HCT116 (cell line): Measurements from ENCODE around the gene RAP1GAP2. TPM values are rescaled to one million over a fixed set of nuclear protein-coding genes. Genes with fewer than 3 reads are reported as not detected.

ENCODE experiments used
- ATAC-seq: fragments of 200-7000 bp; cut with Tn5 transposase; 2 replicates; pipeline ENCODE4 v1.9.1; 2020; ENCODE audit warnings: mild to moderate bottlenecking, moderate library complexity
- BruUV-seq: library from RNA; stranded (reverse); fragments of 400-500 nt; replicated peaks from 2 replicates; lab custom pipeline; 2021; lab: Mats Ljungman, UMichigan
- CTCF ChIA-PET: fragments of 300-600 bp; sonication (Branson Sonifier 250); formaldehyde crosslinking; loops from one replicate; lab custom pipeline; 2021; ENCODE audit warnings: antibody characterized with exemption; lab: Charles Lee
- POLR2A ChIA-PET: fragments of 300-600, 350-600 bp; sonication (Branson Sonifier 250); formaldehyde crosslinking; loops from one replicate; lab custom pipeline; 2021; ENCODE audit warnings: antibody characterized with exemption; lab: Charles Lee
- RAD21 ChIA-PET, 2 experiments: fragments of 300-600 bp; sonication (Branson Sonifier 250); formaldehyde crosslinking; loops; one replicate each; lab custom pipeline; 2023; ENCODE audit warnings: low total read pairs in 2 of 2; ENCODE audit not compliant: uncharacterized antibody in 2 of 2, unreplicated experiment in 2 of 2, low non-redundant PET in 1 of 2; lab: Charles Lee
- DNase-seq: peaks from one replicate; pipeline ENCODE4 v3.0.0-alpha.2; 2010; ENCODE audit warnings: low read depth, low spot score
- H2AFZ ChIP-seq: fragments of 200-600 bp; shearing (Covaris generic), sonication (generic); 2 replicates; pipeline ENCODE4 v1.6.1; 2017; ENCODE audit warnings: low read depth, mixed run types, mixed read lengths, antibody characterized with exemption, low read length; ENCODE audit not compliant: poor library complexity, severe bottlenecking
- H3K27ac ChIP-seq: 2 replicates; pipeline ENCODE4 v1.5.1; 2012; ENCODE audit warnings: low read depth, low read length
- H3K27me3 ChIP-seq: fragments of 200-600 bp; sonication (generic); 2 replicates; pipeline ENCODE4 v1.6.1; 2016; ENCODE audit warnings: mixed run types, low read length, mixed read lengths; ENCODE audit not compliant: insufficient read depth
- H3K36me3 ChIP-seq, 2 experiments: fragments of 200-500 bp in 1 of 2; fragments of 200-600 bp in 1 of 2; sonication (Bioruptor generic) in 1 of 2; sonication (generic) in 1 of 2; 2 replicates each; pipeline versions ENCODE4 v1.5.1 to v1.6.1; 2014 to 2016; ENCODE audit warnings: low read length in 2 of 2, inconsistent platforms in 1 of 2, mixed read lengths in 1 of 2, mixed run types in 1 of 2; ENCODE audit not compliant: insufficient read depth in 2 of 2, control insufficient read depth in 1 of 2
- H3K4me1 ChIP-seq, 2 experiments: fragments of 200-600 bp in 1 of 2; sonication (generic) in 1 of 2; 2 replicates each; pipeline versions ENCODE4 v1.5.1 to v1.6.1; 2012 to 2017; ENCODE audit warnings: low read length in 2 of 2, inconsistent platforms in 1 of 2, mild to moderate bottlenecking in 1 of 2, mixed read lengths in 1 of 2, mixed run types in 1 of 2, moderate library complexity in 1 of 2; ENCODE audit not compliant: insufficient read depth in 2 of 2, control insufficient read depth in 1 of 2
- H3K4me2 ChIP-seq: fragments of 200-600 bp; sonication (generic); 2 replicates; pipeline ENCODE4 v1.6.1; 2017; ENCODE audit warnings: mixed run types, low read length, mixed read lengths
- H3K4me3 ChIP-seq, 2 experiments: fragments of 200-600 bp in 1 of 2; sonication (generic) in 1 of 2; replicated peaks in 1 of 2; 2 replicates each; pipeline ENCODE4 v1.5.1; 2011 to 2016; ENCODE audit warnings: low read length in 2 of 2, control low read depth in 1 of 2, low read depth in 1 of 2, mild to moderate bottlenecking in 1 of 2, mixed read lengths in 1 of 2, mixed run types in 1 of 2
- H3K79me2 ChIP-seq: fragments of 200-600 bp; sonication (generic); 2 replicates; pipeline ENCODE4 v1.6.1; 2017; ENCODE audit warnings: mild to moderate bottlenecking, mixed run types, low read length, moderate library complexity, mixed read lengths; ENCODE audit not compliant: insufficient read depth
- H3K9ac ChIP-seq: fragments of 200-600 bp; sonication (generic); 2 replicates; pipeline ENCODE4 v1.6.1; 2016; ENCODE audit warnings: low read length, mixed read lengths
- H3K9me2 ChIP-seq: fragments of 200-600 bp; sonication (generic), shearing (Covaris generic); 2 replicates; pipeline ENCODE4 v1.6.1; 2017; ENCODE audit warnings: mixed run types, mild to moderate bottlenecking, moderate library complexity; ENCODE audit not compliant: insufficient read depth
- H3K9me3 ChIP-seq, 2 experiments: fragments of 200-500 bp in 1 of 2; fragments of 200-600 bp in 1 of 2; sonication (Bioruptor generic) in 1 of 2; sonication (generic) in 1 of 2; 2 replicates each; pipeline ENCODE4 v1.6.1; 2014 to 2017; ENCODE audit warnings: low read length in 2 of 2, mixed read lengths in 2 of 2, inconsistent platforms in 1 of 2, low read depth in 1 of 2, mild to moderate bottlenecking in 1 of 2, mixed run types in 1 of 2, moderate library complexity in 1 of 2; ENCODE audit not compliant: control insufficient read depth in 1 of 2, insufficient read depth in 1 of 2
- H4K20me1 ChIP-seq: fragments of 200-600 bp; sonication (generic), shearing (Covaris generic); 2 replicates; pipeline ENCODE4 v1.6.1; 2017; ENCODE audit warnings: mixed run types, mild to moderate bottlenecking, moderate library complexity; ENCODE audit not compliant: insufficient read depth
- ATF3 ChIP-seq: IDR thresholded peaks from 2 replicates; pipeline ENCODE4 v1.6.1; 2012
- CBX3 ChIP-seq: IDR thresholded peaks from 2 replicates; pipeline ENCODE4 v1.6.1; 2012; ENCODE audit warnings: low read depth
- CEBPB ChIP-seq: IDR thresholded peaks from 2 replicates; pipeline ENCODE4 v1.6.1; 2012; ENCODE audit warnings: low read depth
- EGR1 ChIP-seq: IDR thresholded peaks from 2 replicates; pipeline ENCODE4 v1.6.1; 2012; ENCODE audit warnings: low read depth
- ELF1 ChIP-seq: IDR thresholded peaks from 2 replicates; pipeline ENCODE4 v1.6.1; 2012; ENCODE audit warnings: low read depth, borderline replicate concordance
- EZH2phosphoT487 ChIP-seq: fragments of 200-600 bp; IDR thresholded peaks from 2 replicates; pipeline ENCODE4 v1.6.1; 2018; ENCODE audit warnings: antibody characterized with exemption, borderline replicate concordance
- FOSL1 ChIP-seq: IDR thresholded peaks from 2 replicates; pipeline ENCODE4 v1.6.1; 2012; ENCODE audit warnings: low read depth
- POLR2A ChIP-seq: IDR thresholded peaks from 2 replicates; pipeline ENCODE4 v1.7.0; 2011; ENCODE audit warnings: borderline replicate concordance; ENCODE audit not compliant: insufficient read depth, insufficient read length; ENCODE audit errors: extremely low read depth
- POLR2AphosphoS5 ChIP-seq: IDR thresholded peaks from 2 replicates; pipeline ENCODE4 v1.6.1; 2011; ENCODE audit warnings: mild to moderate bottlenecking, low read depth, low read length, moderate library complexity
- RAD21 ChIP-seq: IDR thresholded peaks from 2 replicates; pipeline ENCODE4 v1.6.1; 2012; ENCODE audit warnings: low read depth, mild to moderate bottlenecking
- SIN3A ChIP-seq: IDR thresholded peaks from 2 replicates; pipeline ENCODE4 v1.6.1; 2012; ENCODE audit warnings: low read depth
- SP1 ChIP-seq: IDR thresholded peaks from 2 replicates; pipeline ENCODE4 v1.6.1; 2012; ENCODE audit warnings: low read depth
- SRF ChIP-seq: IDR thresholded peaks from 2 replicates; pipeline ENCODE4 v1.6.1; 2012; ENCODE audit warnings: low read depth
- TCF7L2 ChIP-seq: IDR thresholded peaks from 2 replicates; pipeline ENCODE4 v1.7.0; 2011; ENCODE audit warnings: borderline replicate concordance, inconsistent platforms; ENCODE audit not compliant: insufficient read depth, insufficient read length; ENCODE audit errors: extremely low read depth
- YY1 ChIP-seq: IDR thresholded peaks from 2 replicates; pipeline ENCODE4 v1.6.1; 2011; ENCODE audit warnings: low read length, low read depth, moderate library complexity, mild to moderate bottlenecking; ENCODE audit not compliant: insufficient replicate concordance; ENCODE audit errors: extremely low read depth
- ZFX ChIP-seq: fragments of 450-650 bp; IDR thresholded peaks from 2 replicates; pipeline ENCODE4 v1.6.1; 2017
- ZNF274 ChIP-seq: fragments of 200-500 bp; sonication (Bioruptor generic); IDR thresholded peaks from 2 replicates; pipeline ENCODE4 v1.6.1; 2014; ENCODE audit warnings: mild to moderate bottlenecking, low read depth, low read length, inconsistent platforms
- intact Hi-C: fragments of 100-400 bp; cut with micrococcal nuclease; formaldehyde crosslinking; loops from 2 replicates; pipeline ENCODE4 v1.10.0; 2022
- total RNA-seq: library from RNA; stranded (reverse); gene quantifications from one replicate; pipeline ENCODE4 v1.2.1, GENCODE V29; 2021; ENCODE audit not compliant: unreplicated experiment
- TF ChIP-seq, protein P1 (sequence below): IDR thresholded peaks from 2 replicates; pipeline ENCODE4 v1.6.1; 2011; ENCODE audit warnings: mild to moderate bottlenecking, low read length, moderate library complexity; ENCODE audit not compliant: insufficient replicate concordance; ENCODE audit errors: extremely low read depth
- TF ChIP-seq, protein P2 (sequence below): IDR thresholded peaks from 2 replicates; pipeline ENCODE4 v1.6.1; 2012

RAP1GAP2 gene
- total RNA-seq, 1 experiment from 2014 or later = 54.6 TPM

DNA sequence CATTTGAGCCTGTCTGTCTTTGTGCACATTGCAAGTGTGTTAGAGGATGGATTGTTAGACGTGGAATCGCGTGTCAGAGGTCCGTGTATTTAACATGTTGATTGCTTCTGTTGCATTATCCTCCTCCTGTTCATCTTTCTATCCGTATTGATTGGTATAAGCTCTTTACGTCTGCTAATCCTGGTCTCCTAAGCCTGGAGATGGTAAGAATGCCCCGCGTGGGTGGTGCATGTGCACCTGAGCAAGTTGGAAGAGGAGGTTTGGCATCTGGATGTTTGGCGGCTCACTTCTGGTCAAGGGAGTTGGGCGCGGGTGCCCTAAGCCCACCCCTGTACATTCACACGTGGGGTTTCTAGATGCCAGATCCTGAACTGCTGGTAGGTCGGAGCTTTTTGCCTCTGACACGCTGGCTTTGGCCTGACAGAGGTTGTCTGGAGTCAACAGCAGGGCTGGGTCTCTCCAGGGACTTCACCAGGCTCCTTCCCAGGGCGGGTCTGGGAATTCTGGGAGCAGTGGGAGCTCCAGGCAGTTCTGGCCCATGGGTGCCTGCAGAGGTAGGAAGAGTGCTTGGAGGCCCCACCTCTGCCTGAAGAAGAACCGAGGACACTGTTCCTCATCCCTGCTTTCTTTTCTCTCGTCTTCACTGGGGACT is 159.8 kb downstream of the RAP1GAP2 start:
- no peak overlapping the region for H3K4me3 ChIP-seq
- TF ChIP-seq, protein P1, sequence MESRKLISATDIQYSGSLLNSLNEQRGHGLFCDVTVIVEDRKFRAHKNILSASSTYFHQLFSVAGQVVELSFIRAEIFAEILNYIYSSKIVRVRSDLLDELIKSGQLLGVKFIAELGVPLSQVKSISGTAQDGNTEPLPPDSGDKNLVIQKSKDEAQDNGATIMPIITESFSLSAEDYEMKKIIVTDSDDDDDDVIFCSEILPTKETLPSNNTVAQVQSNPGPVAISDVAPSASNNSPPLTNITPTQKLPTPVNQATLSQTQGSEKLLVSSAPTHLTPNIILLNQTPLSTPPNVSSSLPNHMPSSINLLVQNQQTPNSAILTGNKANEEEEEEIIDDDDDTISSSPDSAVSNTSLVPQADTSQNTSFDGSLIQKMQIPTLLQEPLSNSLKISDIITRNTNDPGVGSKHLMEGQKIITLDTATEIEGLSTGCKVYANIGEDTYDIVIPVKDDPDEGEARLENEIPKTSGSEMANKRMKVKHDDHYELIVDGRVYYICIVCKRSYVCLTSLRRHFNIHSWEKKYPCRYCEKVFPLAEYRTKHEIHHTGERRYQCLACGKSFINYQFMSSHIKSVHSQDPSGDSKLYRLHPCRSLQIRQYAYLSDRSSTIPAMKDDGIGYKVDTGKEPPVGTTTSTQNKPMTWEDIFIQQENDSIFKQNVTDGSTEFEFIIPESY = no peak
- no peak for TF ChIP-seq TCF7L2
- no peak for TF ChIP-seq CEBPB
- TF ChIP-seq ELF1 = no peak
- no peak for TF ChIP-seq EGR1
- TF ChIP-seq SRF = no peak
- no peak for TF ChIP-seq ZNF274
- no peak for TF ChIP-seq FOSL1
- TF ChIP-seq POLR2AphosphoS5 = no peak
- no peak for TF ChIP-seq RAD21
- TF ChIP-seq, protein P2, sequence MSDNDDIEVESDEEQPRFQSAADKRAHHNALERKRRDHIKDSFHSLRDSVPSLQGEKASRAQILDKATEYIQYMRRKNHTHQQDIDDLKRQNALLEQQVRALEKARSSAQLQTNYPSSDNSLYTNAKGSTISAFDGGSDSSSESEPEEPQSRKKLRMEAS = no peak
- TF ChIP-seq ZFX = no peak
- no peak for TF ChIP-seq POLR2A
- TF ChIP-seq SP1 = no peak
- no peak for TF ChIP-seq EZH2phosphoT487
- TF ChIP-seq YY1 = no peak
- no peak for TF ChIP-seq CBX3
- TF ChIP-seq ATF3 = no peak
- TF ChIP-seq SIN3A = no peak
- H3K27me3 ChIP-seq = no peaks in the 10 kb centered on the region
- ChIA-PET POLR2A (no interaction called here), CTCF (interaction anchor here (1.8 kb wide), 1 partner anchor 26 kb away, joined by 4 read pairs; no protein-coding TSS in a partner anchor), RAD21 (interaction anchor here in 1 of 2 experiments (0.6 kb wide), 1 partner anchor 168 kb away, joined by 3 read pairs; no protein-coding TSS in a partner anchor)
- DNase-seq (no peak), ATAC-seq (no peak)
- no TSS peak for BruUV-seq
- no peaks in the 10 kb centered on the region for H3K36me3 ChIP-seq
- H3K9me3 ChIP-seq = no peaks in the 10 kb centered on the region
- H4K20me1 ChIP-seq = no peaks in the 10 kb centered on the region
- no peak overlapping the region for H3K27ac ChIP-seq
- peaks cover 45 to 61% of the 10 kb centered on the region in 2 experiments for H3K4me1 ChIP-seq
- H3K79me2 ChIP-seq = no peaks in the 10 kb centered on the region
- no peak overlapping the region for H2AFZ ChIP-seq
- 0 out of 2 replicates have a peak overlapping the region, but pooled peaks have one; percentile 8 for H3K9ac ChIP-seq
- intact Hi-C loops = no loop called here
- H3K4me2 ChIP-seq = peak overlapping the region; percentile 67
- H3K9me2 ChIP-seq = no peaks in the 10 kb centered on the region
